Activated CD8-positive, alpha-beta T cell treated with anti-CD3 and anti-CD28 coated beads for 36 hours (primary cell): ENCODE data around the gene SEMA4G. TPM values are rescaled to one million over a fixed set of nuclear protein-coding genes. Genes with fewer than 3 reads are reported as not detected.

Experiments
- ATAC-seq: fragments of 200-7000 bp; cut with Tn5 transposase; one replicate; pipeline ENCODE4 v1.10.0; 2021; ENCODE audit warnings: mild to moderate bottlenecking, moderate library complexity
- CTCF ChIA-PET: fragments of 350-600 bp; sonication (Branson Sonifier 250); formaldehyde crosslinking; loops from one replicate; lab custom pipeline; 2021; ENCODE audit warnings: antibody characterized with exemption; lab: Charles Lee
- POLR2A ChIA-PET: fragments of 350-600 bp; sonication (Branson Sonifier 250); formaldehyde crosslinking; loops from one replicate; lab custom pipeline; 2021; ENCODE audit warnings: antibody characterized with exemption; lab: Charles Lee
- DNase-seq: peaks from one replicate; pipeline ENCODE4 v3.0.0-alpha.2; 2020
- H3K27ac Mint-ChIP-seq: one replicate; pipeline ENCODE4 v1.8.0; 2021; ENCODE audit warnings: mild to moderate bottlenecking, mixed read lengths
- H3K27me3 Mint-ChIP-seq: one replicate; pipeline ENCODE4 v1.8.0; 2021; ENCODE audit warnings: mixed read lengths
- H3K36me3 Mint-ChIP-seq: one replicate; pipeline ENCODE4 v1.8.0; 2021; ENCODE audit warnings: low read depth, mixed read lengths
- H3K4me1 Mint-ChIP-seq: one replicate; pipeline ENCODE4 v1.8.0; 2021; ENCODE audit warnings: low read depth, mixed read lengths
- H3K4me3 Mint-ChIP-seq: one replicate; pipeline ENCODE4 v1.8.0; 2021; ENCODE audit warnings: mild to moderate bottlenecking, moderate library complexity, mixed read lengths
- H3K9me3 Mint-ChIP-seq: one replicate; pipeline ENCODE4 v1.8.0; 2021; ENCODE audit warnings: mixed read lengths
- CTCF ChIP-seq: fragments of 200-600 bp; IDR thresholded peaks from one replicate; pipeline ENCODE4 v1.8.0; 2022; ENCODE audit warnings: antibody characterized with exemption, mild to moderate bottlenecking
- intact Hi-C: fragments of 100-400 bp; cut with micrococcal nuclease; formaldehyde crosslinking; loops from one replicate; pipeline ENCODE4 v1.10.0; 2022
- total RNA-seq, 2 experiments: library from RNA; stranded (reverse); gene quantifications; one replicate each; pipeline ENCODE4 v1.2.3, GENCODE V29; 2021

Gene SEMA4G
- total RNA-seq, 2 experiments from 2014 or later, result 1.2 to 1.6 TPM

GRCh38 chr10:100976906-100977305, 7.6 kb downstream of the SEMA4G start:
- intact Hi-C loops, result no loop called here
- ChIA-PET CTCF (no interaction called here), POLR2A (no interaction called here)
- H3K27ac Mint-ChIP-seq, result no peak overlapping the region
- no peaks in the 10 kb centered on the region for H3K9me3 Mint-ChIP-seq
- DNase-seq (no peak), ATAC-seq (no peak)
- TF ChIP-seq CTCF, result no peak
- no peak overlapping the region for H3K4me3 Mint-ChIP-seq
- no peaks in the 10 kb centered on the region for H3K27me3 Mint-ChIP-seq
- peaks cover 2% of the 10 kb centered on the region for H3K36me3 Mint-ChIP-seq
- H3K4me1 Mint-ChIP-seq, result peaks cover 9% of the 10 kb centered on the region

GRCh38 chr10:100977436-100977835, 8.1 kb downstream of the SEMA4G start:
- Mint-ChIP-seq H3K27me3 (no peaks in the 10 kb centered on the region), H3K9me3 (no peaks in the 10 kb centered on the region), H3K4me3 (no peak overlapping the region), H3K27ac (no peak overlapping the region), H3K36me3 (peaks cover 2% of the 10 kb centered on the region), H3K4me1 (peaks cover 4% of the 10 kb centered on the region)
- ChIA-PET CTCF (no interaction called here), POLR2A (no interaction called here)
- ATAC-seq (no peak), DNase-seq (no peak)
- intact Hi-C loops, result no loop called here
- no peak for TF ChIP-seq CTCF

GRCh38 chr10:100978121-100978900, 9.0 kb downstream of the SEMA4G start:
- intact Hi-C loops, result no loop called here
- no peak overlapping the region for H3K27ac Mint-ChIP-seq
- no peaks in the 10 kb centered on the region for H3K27me3 Mint-ChIP-seq
- peaks cover 2% of the 10 kb centered on the region for H3K36me3 Mint-ChIP-seq
- no peaks in the 10 kb centered on the region for H3K4me1 Mint-ChIP-seq
- no peak for DNase-seq
- ATAC-seq, result no peak
- no peak overlapping the region for H3K4me3 Mint-ChIP-seq
- no peak for TF ChIP-seq CTCF
- H3K9me3 Mint-ChIP-seq, result no peaks in the 10 kb centered on the region
- ChIA-PET CTCF (no interaction called here), POLR2A (no interaction called here)

GRCh38 chr10:100978901-100979195, 9.5 kb downstream of the SEMA4G start:
- ATAC-seq (no peak), DNase-seq (no peak)
- H3K4me3 Mint-ChIP-seq, result no peak overlapping the region
- POLR2A ChIA-PET, result no interaction called here
- no peaks in the 10 kb centered on the region for H3K27me3 Mint-ChIP-seq
- H3K4me1 Mint-ChIP-seq, result no peaks in the 10 kb centered on the region
- no peaks in the 10 kb centered on the region for H3K9me3 Mint-ChIP-seq
- no peak for TF ChIP-seq CTCF
- intact Hi-C loops, result no loop called here
- H3K36me3 Mint-ChIP-seq, result peaks cover 2% of the 10 kb centered on the region
- no peak overlapping the region for H3K27ac Mint-ChIP-seq
- CTCF ChIA-PET, result no interaction called here

- Mint-ChIP-seq H3K4me1 (no peaks in the 10 kb centered on the region), H3K36me3 (peaks cover 2% of the 10 kb centered on the region), H3K27ac (no peak overlapping the region), H3K4me3 (no peak overlapping the region), H3K27me3 (no peaks in the 10 kb centered on the region), H3K9me3 (no peaks in the 10 kb centered on the region)
- CTCF ChIA-PET, result no interaction called here
- no peak for TF ChIP-seq CTCF
- ATAC-seq (no peak), DNase-seq (no peak)
- POLR2A ChIA-PET, result no interaction called here
- intact Hi-C loops, result no loop called here
These were observed 10.5 kb downstream of the SEMA4G start for GRCh38 chr10:100979791-100980272.
